HG03342 (cell line): ENCODE results near the gene SLC6A9.

Experiments
- ATAC-seq: cut with Tn5 transposase; IDR thresholded peaks from one replicate; pipeline ENCODE4 v1.9.1; 2021; ENCODE audit warnings: mild to moderate bottlenecking, moderate library complexity; ENCODE audit not compliant: unreplicated experiment

The SLC6A9 gene

GRCh38 chr1:44049839-44050238 is 18.6 kb upstream of the SLC6A9 start:
- ATAC-seq: no peak

DNA sequence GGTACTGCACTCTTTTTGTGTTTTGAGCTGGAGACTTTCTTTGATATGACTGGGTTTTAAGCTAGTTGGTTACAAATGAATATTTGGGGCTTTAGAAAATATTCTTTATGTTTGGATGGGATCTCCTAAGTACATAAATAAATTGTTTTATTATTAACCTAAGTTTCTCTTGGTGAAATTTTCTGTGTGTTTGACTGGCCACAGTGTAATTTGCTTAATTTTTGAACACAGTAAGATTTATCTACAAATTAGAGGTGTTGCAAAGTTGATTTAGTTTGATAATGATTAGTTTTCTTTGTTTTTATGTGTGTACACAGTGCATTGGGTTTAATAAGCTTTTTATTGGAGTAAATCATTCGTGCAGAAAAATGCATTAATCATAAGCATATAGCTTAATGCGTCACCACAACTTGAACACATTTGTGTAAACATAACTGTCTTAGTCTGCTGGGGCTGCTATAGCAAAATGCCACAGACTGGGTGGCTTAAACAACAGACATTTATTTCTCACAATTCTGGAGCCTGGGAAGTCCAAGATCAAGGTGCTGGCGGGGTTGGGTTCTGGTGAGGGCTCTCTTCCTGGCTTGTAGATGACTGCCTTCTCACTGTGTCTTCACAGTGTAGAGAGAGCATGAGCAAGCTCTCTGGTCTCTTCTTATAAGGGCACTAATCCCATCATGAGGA is 17.4 kb upstream of the SLC6A9 start:
- ATAC-seq: no peak

DNA sequence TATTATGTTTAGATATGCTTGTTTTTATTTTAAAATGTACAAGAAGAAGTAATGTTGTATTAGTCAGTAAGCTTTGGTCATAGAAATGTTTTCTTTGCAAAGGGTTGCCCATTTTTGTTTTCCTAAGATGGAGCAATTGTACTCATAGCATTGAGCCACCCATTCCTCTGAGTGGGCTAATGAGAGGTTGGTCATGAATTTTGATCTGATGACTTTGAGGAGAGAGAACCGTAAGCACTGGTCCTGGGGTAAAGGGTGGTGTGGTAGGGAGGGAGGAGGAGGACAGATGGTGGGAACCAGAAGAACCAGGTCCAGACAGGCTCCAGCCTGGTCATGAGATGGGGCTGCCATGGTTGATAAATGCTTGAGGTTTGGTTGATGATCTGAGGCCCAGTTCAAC is 15.9 kb upstream of the SLC6A9 start:
- no peak for ATAC-seq

GRCh38 chr1:44045064-44045463 is 13.8 kb upstream of the SLC6A9 start:
- no peak for ATAC-seq

GRCh38 chr1:44044071-44044801 is 13.0 kb upstream of the SLC6A9 start:
- no peak for ATAC-seq

- ATAC-seq: no peak
These were observed 12.2 kb upstream of the SLC6A9 start for GRCh38 chr1:44043176-44044070.

DNA sequence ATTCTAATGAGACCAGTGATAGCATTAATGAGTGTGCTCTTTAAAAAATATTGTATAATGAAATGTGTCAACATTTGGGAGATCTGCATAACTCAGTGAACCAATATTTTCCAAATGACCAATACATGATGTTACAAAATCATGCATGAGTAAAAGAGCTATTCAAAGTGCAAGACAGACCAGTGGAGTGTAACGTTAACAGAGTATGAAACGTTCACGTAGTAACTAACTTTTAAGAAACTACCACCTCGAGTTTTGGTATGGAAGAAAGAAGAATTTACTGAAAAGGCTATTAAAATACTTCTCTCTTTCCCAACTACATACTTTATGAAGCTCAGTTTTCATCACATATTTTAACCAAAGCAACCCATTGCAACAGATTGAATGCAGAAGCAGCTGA is 9.6 kb upstream of the SLC6A9 start:
- ATAC-seq: no peak

- ATAC-seq: no peak
These were observed 9.2 kb upstream of the SLC6A9 start for GRCh38 chr1:44040418-44040817.

- no peak for ATAC-seq
These were observed 7.8 kb upstream of the SLC6A9 start for GRCh38 chr1:44038876-44039657.

- ATAC-seq: no peak
These were observed 5.9 kb upstream of the SLC6A9 start for GRCh38 chr1:44037154-44037553.

- ATAC-seq: no peak
These were observed 5.3 kb upstream of the SLC6A9 start for GRCh38 chr1:44036409-44037139.

- ATAC-seq: no peak
These were observed 4.6 kb upstream of the SLC6A9 start for GRCh38 chr1:44035726-44036408.

DNA sequence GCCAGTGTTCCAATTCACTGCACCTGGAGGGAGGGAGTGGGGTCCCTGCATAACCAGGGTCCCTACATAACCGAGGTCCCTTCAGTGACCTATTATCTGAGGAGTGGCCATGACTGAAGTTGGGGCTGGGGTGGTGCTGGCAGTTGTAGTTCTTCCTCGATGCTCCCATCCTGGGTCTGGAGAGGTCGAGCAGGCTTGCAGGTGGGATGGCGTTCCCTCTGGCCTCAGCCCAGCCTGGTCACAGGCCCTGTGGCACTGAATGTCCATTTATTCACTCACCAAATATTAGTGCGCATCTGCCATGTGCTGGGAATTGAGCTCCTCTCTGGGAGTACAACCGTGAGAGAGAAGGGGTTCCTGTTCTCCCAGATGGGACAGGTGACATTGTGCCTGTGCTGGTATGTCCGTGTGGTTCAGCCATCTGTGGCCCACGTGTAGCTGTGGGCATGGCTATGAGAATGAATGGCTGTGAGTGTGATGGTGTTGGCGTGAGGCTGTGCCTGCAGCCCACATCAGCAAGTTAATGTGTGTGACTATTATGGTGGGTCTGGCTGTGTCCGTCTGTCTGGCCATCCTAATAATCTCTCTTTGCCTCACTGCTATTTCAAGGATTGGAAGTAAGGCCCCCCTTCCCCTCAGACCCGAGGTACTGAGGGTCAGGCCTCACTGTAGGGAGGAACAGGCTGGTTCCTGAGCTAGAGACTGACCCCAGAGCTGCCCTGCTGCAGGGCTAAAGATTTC is 3.9 kb upstream of the SLC6A9 start:
- ATAC-seq: no peak

GRCh38 chr1:44034423-44034822 is 3.2 kb upstream of the SLC6A9 start:
- no peak for ATAC-seq

- ATAC-seq: no peak
These were observed 2.5 kb upstream of the SLC6A9 start for GRCh38 chr1:44033756-44034155.

DNA sequence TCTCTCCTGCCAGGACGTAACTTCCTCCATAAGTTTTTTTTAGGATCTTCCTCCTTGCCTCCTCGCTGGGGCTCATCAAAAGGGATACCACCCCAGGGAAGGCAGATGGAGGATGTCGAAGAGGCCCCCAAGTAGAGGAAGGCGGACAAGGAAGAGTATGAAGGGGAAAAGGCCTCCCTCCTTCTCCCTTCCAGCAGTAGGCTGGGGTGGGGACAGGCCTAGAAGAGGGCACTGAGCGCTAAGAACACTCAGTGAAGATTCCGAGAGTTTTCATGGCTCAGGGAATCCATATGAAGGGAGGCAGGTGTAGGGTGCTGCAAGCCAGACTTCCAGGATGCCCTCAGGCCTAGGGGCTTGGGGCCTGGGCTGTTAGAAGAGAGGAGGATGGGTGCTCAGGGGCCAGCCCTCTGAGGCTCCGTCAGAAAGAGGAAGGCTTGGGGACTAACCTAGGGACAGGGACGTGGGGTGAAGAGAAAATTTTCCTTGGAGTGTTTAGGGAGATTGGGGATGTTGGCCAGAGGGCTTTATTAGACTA is 1.8 kb upstream of the SLC6A9 start:
- ATAC-seq: no peak

GRCh38 chr1:44032170-44032790 is 1.0 kb upstream of the SLC6A9 start:
- no peak for ATAC-seq

DNA sequence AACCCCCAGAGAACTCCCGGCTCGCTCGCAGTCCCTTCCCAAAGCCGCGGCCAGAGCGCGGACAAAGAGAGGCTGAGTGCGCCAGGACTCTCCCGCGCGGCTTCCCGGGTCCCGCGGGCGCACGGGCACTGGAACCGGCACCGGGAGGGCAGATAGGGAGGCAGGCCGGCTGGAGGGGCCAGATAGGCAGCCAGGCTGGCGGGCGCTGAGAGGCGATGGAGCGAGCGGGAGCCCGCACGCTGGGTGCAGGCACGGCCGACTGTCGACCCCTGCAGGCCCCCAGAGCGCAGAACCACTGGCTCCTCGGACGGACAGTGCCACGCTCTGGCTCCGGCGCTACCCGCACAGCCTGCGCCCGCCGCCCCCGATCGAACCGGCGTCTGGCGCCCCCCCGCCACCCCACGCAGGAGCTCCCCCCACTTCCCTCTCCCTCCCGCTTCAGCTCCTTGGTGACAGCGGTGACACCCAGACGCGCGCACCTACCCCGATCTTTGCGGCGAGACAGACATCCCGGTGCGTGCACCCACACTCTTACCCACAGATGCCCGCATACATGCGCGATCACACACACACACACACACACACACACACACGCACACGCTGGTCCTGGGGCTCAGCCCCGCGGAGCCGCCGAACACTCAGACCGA is 534 bp downstream of the SLC6A9 start:
- ATAC-seq: peak; percentile 20
